Activated T-cell treated with anti-CD3 and anti-CD28 coated beads for 24 hours (primary cell): Measurements from ENCODE around the gene PLCB1.

ENCODE experiments used
- DNase-seq: peaks from one replicate; pipeline ENCODE4 v3.0.0-alpha.2; 2020; ENCODE audit warnings: low read depth

The PLCB1 gene

GRCh38 chr20:8212286-8212685 lies 80.2 kb downstream of the PLCB1 start:
- DNase-seq, result no peak

- DNase-seq, result no peak
Observed at GRCh38 chr20:8213270-8213669, 81.2 kb downstream of the PLCB1 start.

- DNase-seq, result no peak
Observed at GRCh38 chr20:8213831-8214587, 81.9 kb downstream of the PLCB1 start.

- no peak for DNase-seq
Observed at GRCh38 chr20:8215361-8215781, 83.3 kb downstream of the PLCB1 start.

- no peak for DNase-seq
Observed at GRCh38 chr20:8216375-8217200, 84.5 kb downstream of the PLCB1 start.

- no peak for DNase-seq
Observed at GRCh38 chr20:8218861-8219260, 86.8 kb downstream of the PLCB1 start.

GRCh38 chr20:8219403-8219802 lies 87.3 kb downstream of the PLCB1 start:
- DNase-seq, result no peak

GRCh38 chr20:8220716-8221115 lies 88.7 kb downstream of the PLCB1 start:
- DNase-seq, result no peak

- no peak for DNase-seq
Observed at GRCh38 chr20:8221887-8222419, 89.9 kb downstream of the PLCB1 start.

- no peak for DNase-seq
Observed at GRCh38 chr20:8223091-8223870, 91.2 kb downstream of the PLCB1 start.

GRCh38 chr20:8225658-8226057 lies 93.6 kb downstream of the PLCB1 start:
- DNase-seq, result no peak

GRCh38 chr20:8226106-8226505 lies 94.0 kb downstream of the PLCB1 start:
- DNase-seq, result no peak

GRCh38 chr20:8227293-8227692 lies 95.2 kb downstream of the PLCB1 start:
- DNase-seq, result no peak

- DNase-seq, result no peak
Observed at GRCh38 chr20:8228315-8228714, 96.2 kb downstream of the PLCB1 start.

- no peak for DNase-seq
Observed at GRCh38 chr20:8229090-8229489, 97.0 kb downstream of the PLCB1 start.

GRCh38 chr20:8231038-8231437 lies 99.0 kb downstream of the PLCB1 start:
- DNase-seq, result no peak

GRCh38 chr20:8232332-8232731 lies 100.3 kb downstream of the PLCB1 start:
- DNase-seq, result no peak

GRCh38 chr20:8234580-8234979 lies 102.5 kb downstream of the PLCB1 start:
- no peak for DNase-seq

GRCh38 chr20:8242066-8242465 lies 110.0 kb downstream of the PLCB1 start:
- DNase-seq, result no peak

GRCh38 chr20:8242827-8243724 lies 111.0 kb downstream of the PLCB1 start:
- no peak for DNase-seq

GRCh38 chr20:8244637-8245036 lies 112.6 kb downstream of the PLCB1 start:
- DNase-seq, result no peak
